Mesothelial cell of epicardium (in vitro differentiated cells): ENCODE data around the gene CFAP299. TPM values are rescaled to one million over a fixed set of nuclear protein-coding genes. Genes with fewer than 3 reads are reported as not detected.

Source experiments
- DNase-seq, 2 experiments: peaks; one replicate each; pipeline ENCODE4 v3.0.0; 2021; ENCODE audit warnings: low spot score in 2 of 2; ENCODE audit not compliant: unreplicated experiment in 2 of 2
- H3K27ac Mint-ChIP-seq: 2 replicates; pipeline ENCODE4 v1.8.0; 2021; ENCODE audit warnings: mixed read lengths
- H3K27me3 Mint-ChIP-seq: 2 replicates; pipeline ENCODE4 v1.8.0; 2021; ENCODE audit warnings: low read depth, mixed read lengths
- H3K36me3 Mint-ChIP-seq: 2 replicates; pipeline ENCODE4 v1.8.0; 2021; ENCODE audit warnings: mixed read lengths
- H3K4me1 Mint-ChIP-seq: 2 replicates; pipeline ENCODE4 v1.8.0; 2021; ENCODE audit warnings: mixed read lengths
- H3K4me3 Mint-ChIP-seq: 2 replicates; pipeline ENCODE4 v1.8.0; 2021; ENCODE audit warnings: mild to moderate bottlenecking, moderate library complexity, mixed read lengths
- H3K9me3 Mint-ChIP-seq: 2 replicates; pipeline ENCODE4 v1.8.0; 2021; ENCODE audit warnings: mixed read lengths
- CTCF ChIP-seq: fragments of 200-600 bp; sonication (generic); IDR thresholded peaks from one replicate; pipeline ENCODE4 v1.5.0; 2021; ENCODE audit warnings: antibody characterized with exemption; ENCODE audit not compliant: unreplicated experiment
- total RNA-seq: library from RNA; stranded (reverse); gene quantifications from 3 replicates; pipeline ENCODE4 v1.2.1, GENCODE V29; 2021

Gene CFAP299
- total RNA-seq, 1 donor from 2014 or later: 0.22 TPM

- Mint-ChIP-seq H3K4me3 (no peak overlapping the region), H3K4me1 (no peaks in the 10 kb centered on the region), H3K36me3 (no peaks in the 10 kb centered on the region), H3K9me3 (peaks cover 20% of the 10 kb centered on the region), H3K27ac (no peak overlapping the region), H3K27me3 (peaks cover 6% of the 10 kb centered on the region)
- DNase-seq: no peak
- TF ChIP-seq CTCF: no peak
Measured at GRCh38 chr4:80560337-80560736, 224.8 kb downstream of the CFAP299 start.

- H3K4me1 Mint-ChIP-seq: no peaks in the 10 kb centered on the region
- no peak for DNase-seq
- no peak for TF ChIP-seq CTCF
- no peak overlapping the region for H3K27ac Mint-ChIP-seq
- peaks cover 15% of the 10 kb centered on the region for H3K27me3 Mint-ChIP-seq
- H3K4me3 Mint-ChIP-seq: no peak overlapping the region
- H3K9me3 Mint-ChIP-seq: peaks cover 15% of the 10 kb centered on the region
- no peaks in the 10 kb centered on the region for H3K36me3 Mint-ChIP-seq
Measured at GRCh38 chr4:80566203-80566872, 230.8 kb downstream of the CFAP299 start.

GRCh38 chr4:80568891-80569290, 233.4 kb downstream of the CFAP299 start:
- Mint-ChIP-seq H3K36me3 (no peaks in the 10 kb centered on the region), H3K9me3 (peaks cover 11% of the 10 kb centered on the region), H3K27me3 (peaks cover 15% of the 10 kb centered on the region), H3K27ac (no peak overlapping the region), H3K4me1 (no peaks in the 10 kb centered on the region), H3K4me3 (no peak overlapping the region)
- TF ChIP-seq CTCF: no peak
- DNase-seq: no peak

GRCh38 chr4:80576796-80577195, 241.3 kb downstream of the CFAP299 start:
- Mint-ChIP-seq H3K27ac (no peak overlapping the region), H3K36me3 (peaks cover 1% of the 10 kb centered on the region), H3K9me3 (peaks cover 11% of the 10 kb centered on the region), H3K4me3 (no peak overlapping the region), H3K27me3 (peaks cover 7% of the 10 kb centered on the region), H3K4me1 (peaks cover 12% of the 10 kb centered on the region)
- no peak for DNase-seq
- TF ChIP-seq CTCF: no peak

- H3K9me3 Mint-ChIP-seq: peaks cover 8% of the 10 kb centered on the region
- no peak for DNase-seq
- peaks cover 1% of the 10 kb centered on the region for H3K36me3 Mint-ChIP-seq
- peaks cover 12% of the 10 kb centered on the region for H3K4me1 Mint-ChIP-seq
- no peak for TF ChIP-seq CTCF
- peaks cover 10% of the 10 kb centered on the region for H3K27me3 Mint-ChIP-seq
- no peak overlapping the region for H3K27ac Mint-ChIP-seq
- no peak overlapping the region for H3K4me3 Mint-ChIP-seq
Measured at GRCh38 chr4:80578001-80578400, 242.5 kb downstream of the CFAP299 start.
